GM23338 (cell line): Measurements from ENCODE around the gene WNT9A. TPM values are rescaled to one million over a fixed set of nuclear protein-coding genes. Genes with fewer than 3 reads are reported as not detected.

ENCODE experiments used
- ATAC-seq: fragments of 200-7000 bp; cut with Tn5 transposase; 3 replicates; pipeline ENCODE4 v1.9.1; 2020
- DNase-seq: peaks from one replicate; pipeline ENCODE4 v3.0.0-alpha.2; 2015; ENCODE audit warnings: low spot score
- H2AFZ ChIP-seq: fragments of 200-600 bp; sonication (generic); 2 replicates; pipeline ENCODE4 v1.8.0; 2016; ENCODE audit warnings: antibody characterized with exemption, mild to moderate bottlenecking, moderate library complexity
- H3F3A ChIP-seq: fragments of 200-600 bp; sonication (generic); replicated peaks from 2 replicates; pipeline ENCODE4 v1.8.0; 2017; ENCODE audit warnings: antibody characterized with exemption, mixed run types, low read depth
- H3K27ac ChIP-seq: fragments of 200-600 bp; sonication (generic); 2 replicates; pipeline ENCODE4 v1.6.1; 2016; ENCODE audit warnings: low read depth
- H3K27me3 ChIP-seq: fragments of 200-600 bp; sonication (generic); 2 replicates; pipeline ENCODE4 v1.8.0; 2016; ENCODE audit warnings: mild to moderate bottlenecking, mixed run types, moderate library complexity; ENCODE audit not compliant: insufficient read depth
- H3K36me3 ChIP-seq: fragments of 200-600 bp; sonication (generic); 2 replicates; pipeline ENCODE4 v1.8.0; 2016; ENCODE audit warnings: mild to moderate bottlenecking; ENCODE audit not compliant: insufficient read depth
- H3K4me1 ChIP-seq: fragments of 200-600 bp; sonication (generic); 2 replicates; pipeline ENCODE4 v1.8.0; 2016; ENCODE audit warnings: mild to moderate bottlenecking, moderate library complexity; ENCODE audit not compliant: insufficient read depth
- H3K4me2 ChIP-seq: fragments of 200-600 bp; sonication (generic); 2 replicates; pipeline ENCODE4 v1.7.1; 2017; ENCODE audit warnings: mixed run types
- H3K4me3 ChIP-seq: fragments of 200-600 bp; sonication (generic); 2 replicates; pipeline ENCODE4 v1.6.1; 2016; ENCODE audit warnings: mixed run types
- H3K79me2 ChIP-seq: fragments of 200-600 bp; sonication (generic); replicated peaks from 2 replicates; pipeline ENCODE4 v1.8.0; 2017; ENCODE audit warnings: mild to moderate bottlenecking; ENCODE audit not compliant: insufficient read depth
- H3K9me2 ChIP-seq: fragments of 200-600 bp; sonication (generic); 2 replicates; pipeline ENCODE4 v1.8.0; 2017; ENCODE audit not compliant: insufficient read depth
- H4K20me1 ChIP-seq: fragments of 200-600 bp; sonication (generic); replicated peaks from 2 replicates; pipeline ENCODE4 v1.8.0; 2017; ENCODE audit warnings: mild to moderate bottlenecking; ENCODE audit not compliant: insufficient read depth
- H3K27ac Mint-ChIP-seq: 2 replicates; pipeline ENCODE4 v1.8.0; 2020; ENCODE audit warnings: inconsistent platforms, mild to moderate bottlenecking, moderate library complexity, mixed read lengths
- H3K27me3 Mint-ChIP-seq: 3 replicates; pipeline ENCODE4 v1.8.0; 2022; ENCODE audit warnings: low read depth, mild to moderate bottlenecking, moderate library complexity, mixed read lengths, inconsistent platforms; ENCODE audit not compliant: insufficient read depth, poor library complexity
- H3K36me3 Mint-ChIP-seq: 3 replicates; pipeline ENCODE4 v1.8.0; 2021; ENCODE audit warnings: low read depth, mild to moderate bottlenecking, inconsistent platforms, moderate library complexity, mixed read lengths
- H3K4me1 Mint-ChIP-seq: 3 replicates; pipeline ENCODE4 v1.8.0; 2020; ENCODE audit warnings: mild to moderate bottlenecking, inconsistent platforms, mixed read lengths
- H3K4me3 Mint-ChIP-seq: 3 replicates; pipeline ENCODE4 v1.8.0; 2021; ENCODE audit warnings: moderate library complexity, mild to moderate bottlenecking, inconsistent platforms, mixed read lengths
- H3K9me3 Mint-ChIP-seq: 3 replicates; pipeline ENCODE4 v1.8.0; 2020; ENCODE audit warnings: moderate library complexity, mild to moderate bottlenecking, inconsistent platforms, mixed read lengths
- CREB1 ChIP-seq: fragments of 250-450 bp; sonication (Bioruptor Pico); IDR thresholded peaks from 2 replicates; pipeline ENCODE4 v1.5.0; 2020; ENCODE audit warnings: low read depth, mild to moderate bottlenecking, moderate library complexity
- EZH2 ChIP-seq: fragments of 200-600 bp; sonication (generic); IDR thresholded peaks from one replicate; pipeline ENCODE4 v1.8.0; 2017; ENCODE audit warnings: antibody characterized with exemption, mild to moderate bottlenecking, low read depth; ENCODE audit not compliant: unreplicated experiment
- EZH2phosphoT487 ChIP-seq: fragments of 200-600 bp; sonication (generic); IDR thresholded peaks from one replicate; pipeline ENCODE4 v1.8.1; 2018; ENCODE audit warnings: antibody characterized with exemption; ENCODE audit not compliant: unreplicated experiment
- JUNB ChIP-seq: IDR thresholded peaks from one replicate; pipeline ENCODE4 v1.6.1; 2016; ENCODE audit warnings: antibody characterized with exemption; ENCODE audit not compliant: unreplicated experiment
- NANOG ChIP-seq: IDR thresholded peaks from 2 replicates; pipeline ENCODE4 v1.6.1; 2016; ENCODE audit warnings: antibody characterized with exemption, borderline replicate concordance
- POLR2AphosphoS5 ChIP-seq: IDR thresholded peaks from 2 replicates; pipeline ENCODE4 v1.6.1; 2016; ENCODE audit warnings: antibody characterized with exemption, low read depth
- STAT1 ChIP-seq: IDR thresholded peaks from one replicate; pipeline ENCODE4 v1.6.1; 2016; ENCODE audit warnings: antibody characterized with exemption; ENCODE audit not compliant: unreplicated experiment
- ZNF114 ChIP-seq: fragments of 250-450 bp; sonication (Bioruptor Pico); IDR thresholded peaks from 2 replicates; pipeline ENCODE4 v1.5.0; 2020; ENCODE audit warnings: mild to moderate bottlenecking, moderate library complexity
- ZNF331 ChIP-seq: fragments of 250-450 bp; sonication (Bioruptor Pico); IDR thresholded peaks from 2 replicates; pipeline ENCODE4 v1.5.0; 2020; ENCODE audit warnings: low read depth, mild to moderate bottlenecking, moderate library complexity
- ZNF462 ChIP-seq: fragments of 250-450 bp; sonication (Bioruptor Pico); IDR thresholded peaks from 2 replicates; pipeline ENCODE4 v1.5.0; 2020; ENCODE audit warnings: mild to moderate bottlenecking, moderate library complexity
- polyA plus RNA-seq: library from polyadenylated mRNA; unstranded; fragments of >200 nt; fragmentation: Nextera tagmentation; extraction: Ambion mirVana; gene quantifications from 2 replicates; pipeline ENCODE4 v1.2.1, GENCODE V29; 2016
- total RNA-seq: library from RNA; depleted of rRNA; stranded (reverse); fragments of >200 nt; shearing (Covaris generic); gene quantifications from 2 replicates; pipeline ENCODE4 v1.2.3, GENCODE V29; 2014
- TF ChIP-seq, protein P1 (sequence below): IDR thresholded peaks from one replicate; pipeline ENCODE4 v1.6.1; 2018; ENCODE audit warnings: antibody characterized with exemption; ENCODE audit not compliant: unreplicated experiment
- TF ChIP-seq, protein P2 (sequence below): IDR thresholded peaks from 2 replicates; pipeline ENCODE4 v1.6.1; 2016; ENCODE audit warnings: antibody characterized with exemption
- TF ChIP-seq, protein P3 (sequence below), 2 experiments: fragments of 200-600 bp in 1 of 2; sonication (generic) in 1 of 2; conservative IDR thresholded peaks; 2 replicates each; pipeline versions ENCODE4 v1.5.1 to v1.6.1; 2016 to 2017; ENCODE audit warnings: antibody characterized with exemption in 2 of 2, low read depth in 2 of 2, mild to moderate bottlenecking in 2 of 2, moderate library complexity in 1 of 2

The WNT9A gene
- total and polyA plus RNA-seq, 2 experiments from 2014 or later: 0.06 to 2.0 TPM

DNA sequence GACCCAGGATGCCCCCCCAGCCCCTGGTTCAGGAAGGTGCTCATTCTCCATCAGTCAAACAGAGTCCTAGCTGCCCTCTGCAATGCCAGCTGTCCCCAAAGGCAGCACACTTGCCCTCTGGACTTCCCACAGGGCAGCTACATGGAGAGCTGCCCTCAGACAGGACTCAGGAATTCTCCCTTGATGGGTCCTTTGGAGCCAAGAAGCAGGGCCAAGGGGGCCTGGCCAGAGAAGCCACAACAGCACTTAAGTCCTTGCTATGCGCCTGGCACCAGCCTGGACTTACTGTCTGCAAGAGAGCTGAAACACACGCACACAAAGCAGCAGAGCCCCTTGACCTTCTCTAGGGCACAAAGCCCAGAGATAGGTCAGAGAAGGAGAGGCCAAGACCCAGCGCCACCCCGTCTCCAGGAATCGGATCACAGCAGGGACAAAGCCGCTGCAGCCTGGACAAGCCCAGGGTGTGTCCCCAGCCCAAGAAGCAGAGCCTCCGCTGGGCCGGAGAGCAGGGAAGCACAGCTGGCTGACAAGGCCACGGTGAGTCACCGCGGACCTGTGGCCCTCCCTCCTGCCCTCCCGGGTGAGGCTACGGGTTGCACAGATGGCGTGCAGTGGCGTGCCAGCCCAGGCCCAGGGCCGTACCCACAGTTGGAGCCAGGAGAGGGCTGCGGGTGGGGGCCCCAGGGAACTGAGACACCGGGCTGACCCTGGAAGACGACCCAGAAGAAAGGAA, 1.7 kb downstream of the WNT9A start:
- Histone ChIP-seq H3K4me1 (peaks cover 6% of the 10 kb centered on the region; the same call in 1 of the 2 replicates), H3F3A (0 out of 2 replicates have a peak, but pooled peaks cover 3% of the 10 kb centered on the region), H3K4me2 (peak overlapping the region; percentile 98), H4K20me1 (peaks cover 5% of the 10 kb centered on the region; the same call in 1 of the 2 replicates), H3K9me2 (no peaks in the 10 kb centered on the region), H3K27me3 (peaks cover 24% of the 10 kb centered on the region), H2AFZ (no peak overlapping the region), H3K4me3 (peak overlapping the region; percentile 82), H3K27ac (no peak overlapping the region), H3K79me2 (no peaks in the 10 kb centered on the region), H3K36me3 (no peaks in the 10 kb centered on the region)
- Mint-ChIP-seq H3K36me3 (no peaks in the 10 kb centered on the region), H3K9me3 (no peaks in the 10 kb centered on the region), H3K4me1 (peaks cover 9% of the 10 kb centered on the region; the same call in 2 of the 3 replicates), H3K27ac (no peak overlapping the region), H3K27me3 (peaks cover 30% of the 10 kb centered on the region), H3K4me3 (peak overlapping the region; percentile 81)
- TF ChIP-seq STAT1 (no peak), EZH2phosphoT487 (no peak), POLR2AphosphoS5 (no peak), NANOG (no peak), ZNF462 (CRISPR knock-in tag) (no peak), ZNF114 (CRISPR knock-in tag) (no peak), JUNB (no peak), ZNF331 (CRISPR knock-in tag) (no peak), EZH2 (no peak), CREB1 (CRISPR knock-in tag) (no peak)
- TF ChIP-seq, protein P1, sequence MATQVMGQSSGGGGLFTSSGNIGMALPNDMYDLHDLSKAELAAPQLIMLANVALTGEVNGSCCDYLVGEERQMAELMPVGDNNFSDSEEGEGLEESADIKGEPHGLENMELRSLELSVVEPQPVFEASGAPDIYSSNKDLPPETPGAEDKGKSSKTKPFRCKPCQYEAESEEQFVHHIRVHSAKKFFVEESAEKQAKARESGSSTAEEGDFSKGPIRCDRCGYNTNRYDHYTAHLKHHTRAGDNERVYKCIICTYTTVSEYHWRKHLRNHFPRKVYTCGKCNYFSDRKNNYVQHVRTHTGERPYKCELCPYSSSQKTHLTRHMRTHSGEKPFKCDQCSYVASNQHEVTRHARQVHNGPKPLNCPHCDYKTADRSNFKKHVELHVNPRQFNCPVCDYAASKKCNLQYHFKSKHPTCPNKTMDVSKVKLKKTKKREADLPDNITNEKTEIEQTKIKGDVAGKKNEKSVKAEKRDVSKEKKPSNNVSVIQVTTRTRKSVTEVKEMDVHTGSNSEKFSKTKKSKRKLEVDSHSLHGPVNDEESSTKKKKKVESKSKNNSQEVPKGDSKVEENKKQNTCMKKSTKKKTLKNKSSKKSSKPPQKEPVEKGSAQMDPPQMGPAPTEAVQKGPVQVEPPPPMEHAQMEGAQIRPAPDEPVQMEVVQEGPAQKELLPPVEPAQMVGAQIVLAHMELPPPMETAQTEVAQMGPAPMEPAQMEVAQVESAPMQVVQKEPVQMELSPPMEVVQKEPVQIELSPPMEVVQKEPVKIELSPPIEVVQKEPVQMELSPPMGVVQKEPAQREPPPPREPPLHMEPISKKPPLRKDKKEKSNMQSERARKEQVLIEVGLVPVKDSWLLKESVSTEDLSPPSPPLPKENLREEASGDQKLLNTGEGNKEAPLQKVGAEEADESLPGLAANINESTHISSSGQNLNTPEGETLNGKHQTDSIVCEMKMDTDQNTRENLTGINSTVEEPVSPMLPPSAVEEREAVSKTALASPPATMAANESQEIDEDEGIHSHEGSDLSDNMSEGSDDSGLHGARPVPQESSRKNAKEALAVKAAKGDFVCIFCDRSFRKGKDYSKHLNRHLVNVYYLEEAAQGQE: no peak
- TF ChIP-seq, protein P2, sequence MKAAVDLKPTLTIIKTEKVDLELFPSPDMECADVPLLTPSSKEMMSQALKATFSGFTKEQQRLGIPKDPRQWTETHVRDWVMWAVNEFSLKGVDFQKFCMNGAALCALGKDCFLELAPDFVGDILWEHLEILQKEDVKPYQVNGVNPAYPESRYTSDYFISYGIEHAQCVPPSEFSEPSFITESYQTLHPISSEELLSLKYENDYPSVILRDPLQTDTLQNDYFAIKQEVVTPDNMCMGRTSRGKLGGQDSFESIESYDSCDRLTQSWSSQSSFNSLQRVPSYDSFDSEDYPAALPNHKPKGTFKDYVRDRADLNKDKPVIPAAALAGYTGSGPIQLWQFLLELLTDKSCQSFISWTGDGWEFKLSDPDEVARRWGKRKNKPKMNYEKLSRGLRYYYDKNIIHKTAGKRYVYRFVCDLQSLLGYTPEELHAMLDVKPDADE: no peak
- TF ChIP-seq, protein P3, sequence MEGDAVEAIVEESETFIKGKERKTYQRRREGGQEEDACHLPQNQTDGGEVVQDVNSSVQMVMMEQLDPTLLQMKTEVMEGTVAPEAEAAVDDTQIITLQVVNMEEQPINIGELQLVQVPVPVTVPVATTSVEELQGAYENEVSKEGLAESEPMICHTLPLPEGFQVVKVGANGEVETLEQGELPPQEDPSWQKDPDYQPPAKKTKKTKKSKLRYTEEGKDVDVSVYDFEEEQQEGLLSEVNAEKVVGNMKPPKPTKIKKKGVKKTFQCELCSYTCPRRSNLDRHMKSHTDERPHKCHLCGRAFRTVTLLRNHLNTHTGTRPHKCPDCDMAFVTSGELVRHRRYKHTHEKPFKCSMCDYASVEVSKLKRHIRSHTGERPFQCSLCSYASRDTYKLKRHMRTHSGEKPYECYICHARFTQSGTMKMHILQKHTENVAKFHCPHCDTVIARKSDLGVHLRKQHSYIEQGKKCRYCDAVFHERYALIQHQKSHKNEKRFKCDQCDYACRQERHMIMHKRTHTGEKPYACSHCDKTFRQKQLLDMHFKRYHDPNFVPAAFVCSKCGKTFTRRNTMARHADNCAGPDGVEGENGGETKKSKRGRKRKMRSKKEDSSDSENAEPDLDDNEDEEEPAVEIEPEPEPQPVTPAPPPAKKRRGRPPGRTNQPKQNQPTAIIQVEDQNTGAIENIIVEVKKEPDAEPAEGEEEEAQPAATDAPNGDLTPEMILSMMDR (conservative IDR thresholded peaks at IDR 0.05; ENCODE audit: low read depth in 2 of 2): no peak
- DNase-seq: peak; percentile 50
- peak; percentile 6 for ATAC-seq
